Smooth muscle cell (in vitro differentiated cells): ENCODE measurements around the gene PSG1. TPM values are rescaled to one million over a fixed set of nuclear protein-coding genes. Genes with fewer than 3 reads are reported as not detected.
"Not testable (repeated sequence)": the region's sequence is repeated elsewhere in the genome, so short reads cannot be mapped to it uniquely, and the experiment has no call there.

Source experiments
- DNase-seq: peaks from one replicate; lab custom pipeline; 2025; ENCODE audit not compliant: unreplicated experiment; lab: John Stamatoyannopoulos, UW
- H2AFZ ChIP-seq: fragments of 200-600 bp; sonication (generic); 2 replicates; pipeline ENCODE4 v1.6.0; 2016; ENCODE audit warnings: antibody characterized with exemption, low read depth, mild to moderate bottlenecking
- H3F3A ChIP-seq: fragments of 200-600 bp; sonication (generic); 2 replicates; pipeline ENCODE4 v1.6.0; 2017; ENCODE audit warnings: antibody characterized with exemption, low read depth
- H3K27ac ChIP-seq: fragments of 200-600 bp; sonication (generic); 2 replicates; pipeline ENCODE4 v1.5.1; 2016; ENCODE audit warnings: low read depth, mild to moderate bottlenecking
- H3K27me3 ChIP-seq: fragments of 200-600 bp; sonication (generic); 2 replicates; pipeline ENCODE4 v1.6.1; 2016; ENCODE audit warnings: low read depth, mild to moderate bottlenecking
- H3K36me3 ChIP-seq: fragments of 200-600 bp; sonication (generic); 2 replicates; pipeline ENCODE4 v1.5.1; 2016; ENCODE audit warnings: low read depth
- H3K4me1 ChIP-seq: fragments of 200-600 bp; sonication (generic); 2 replicates; pipeline ENCODE4 v1.5.1; 2016; ENCODE audit warnings: low read depth
- H3K4me2 ChIP-seq: fragments of 200-600 bp; sonication (generic); 2 replicates; pipeline ENCODE4 v1.6.0; 2016; ENCODE audit warnings: mild to moderate bottlenecking
- H3K4me3 ChIP-seq: fragments of 200-600 bp; sonication (generic); 2 replicates; pipeline ENCODE4 v1.5.1; 2016; ENCODE audit warnings: mild to moderate bottlenecking
- H3K79me2 ChIP-seq: fragments of 200-600 bp; sonication (generic); 2 replicates; pipeline ENCODE4 v1.6.0; 2016; ENCODE audit warnings: low read depth, mild to moderate bottlenecking
- H3K9ac ChIP-seq: fragments of 200-600 bp; sonication (generic); 2 replicates; pipeline ENCODE4 v1.6.0; 2016; ENCODE audit warnings: low read depth
- H3K9me3 ChIP-seq: fragments of 200-600 bp; sonication (generic); replicated peaks from 2 replicates; pipeline ENCODE4 v1.5.1; 2016; ENCODE audit warnings: low read depth
- H4K20me1 ChIP-seq: fragments of 200-600 bp; sonication (generic); 2 replicates; pipeline ENCODE4 v1.6.0; 2016; ENCODE audit warnings: low read depth
- CTCF ChIP-seq: fragments of 200-600 bp; sonication (generic); IDR thresholded peaks from 2 replicates; pipeline ENCODE4 v1.5.1; 2017; ENCODE audit warnings: borderline replicate concordance, mild to moderate bottlenecking, antibody characterized with exemption; ENCODE audit not compliant: insufficient read depth, poor library complexity, severe bottlenecking
- WGBS: methylation state at CpG from one replicate; pipeline ENCODE4 v1.1.7; 2016; ENCODE audit warnings: low lambda C conversion rate; 5-methylcytosine and 5-hydroxymethylcytosine counted together
- polyA plus RNA-seq: library from polyadenylated mRNA; unstranded; fragments of >200 nt; fragmentation: Nextera tagmentation; extraction: Ambion mirVana; gene quantifications from 2 replicates; pipeline ENCODE4 v1.2.1, GENCODE V29; 2016
- total RNA-seq: library from RNA; depleted of rRNA; stranded (reverse); fragments of >200 nt; gene quantifications from 2 replicates; pipeline ENCODE4 v1.2.3, GENCODE V29; 2014

Gene PSG1
- total RNA-seq (not detected in 2 replicates), polyA plus RNA-seq (not detected in 2 replicates)

- no peak within 1 kb of the TSS for H3K27ac ChIP-seq
- H3K9ac ChIP-seq, result no peak within 1 kb of the TSS
- H3K4me1 ChIP-seq, result no peaks in the 10 kb centered on the region
- WGBS, result 52% methylated on average over 2 of the region's 2 CpGs
- no peaks in the 10 kb centered on the region for H4K20me1 ChIP-seq
- no peaks in the 10 kb centered on the region for H3K36me3 ChIP-seq
- H3F3A ChIP-seq, result no peaks in the 10 kb centered on the region
- H2AFZ ChIP-seq, result no peak within 1 kb of the TSS
- H3K4me2 ChIP-seq, result no peak within 1 kb of the TSS
- H3K79me2 ChIP-seq, result no peaks in the 10 kb centered on the region
- no peaks in the 10 kb centered on the region for H3K9me3 ChIP-seq
- no peak for TF ChIP-seq CTCF
- no peak for DNase-seq
- H3K4me3 ChIP-seq, result no peak within 1 kb of the TSS
- H3K27me3 ChIP-seq, result no peaks in the 10 kb centered on the region
These were observed at the start of gene PSG1 for GRCh38 chr19:42879613-42880012. TSS of gene PSG1 (minus strand) at chr19:42879713. CDS start at chr19:42879581, 132 bp downstream.

GRCh38 chr19:42928896-42929295, 49.4 kb upstream of the PSG1 start:
- TF ChIP-seq CTCF, result no peak
- Histone ChIP-seq H3K27me3 (no peaks in the 10 kb centered on the region), H3K9me3 (peaks cover 6% of the 10 kb centered on the region), H3K27ac (no peak overlapping the region), H3K79me2 (no peaks in the 10 kb centered on the region), H2AFZ (no peak overlapping the region), H3K4me1 (no peaks in the 10 kb centered on the region), H3K4me3 (no peak overlapping the region), H4K20me1 (no peaks in the 10 kb centered on the region), H3K36me3 (no peaks in the 10 kb centered on the region), H3F3A (no peaks in the 10 kb centered on the region), H3K9ac (no peak overlapping the region), H3K4me2 (no peak overlapping the region)
- WGBS, result 87% methylated on average over 3 of the region's 3 CpGs
- no peak for DNase-seq

- no peaks in the 10 kb centered on the region for H3K4me1 ChIP-seq
- peaks cover 6% of the 10 kb centered on the region for H3K9me3 ChIP-seq
- H3K79me2 ChIP-seq, result no peaks in the 10 kb centered on the region
- TF ChIP-seq CTCF, result no peak
- no peak overlapping the region for H3K4me2 ChIP-seq
- WGBS, result 36% methylated on average over 2 of the region's 2 CpGs
- H3K4me3 ChIP-seq, result no peak overlapping the region
- H3K27ac ChIP-seq, result no peak overlapping the region
- DNase-seq, result no peak
- no peak overlapping the region for H3K9ac ChIP-seq
- no peaks in the 10 kb centered on the region for H4K20me1 ChIP-seq
- H2AFZ ChIP-seq, result no peak overlapping the region
- H3K27me3 ChIP-seq, result no peaks in the 10 kb centered on the region
- H3F3A ChIP-seq, result no peaks in the 10 kb centered on the region
- no peaks in the 10 kb centered on the region for H3K36me3 ChIP-seq
These were observed 47.3 kb upstream of the PSG1 start for GRCh38 chr19:42926781-42927180.

GRCh38 chr19:42923106-42923505, 43.6 kb upstream of the PSG1 start:
- H4K20me1 ChIP-seq, DNase-seq, H3K27me3 ChIP-seq, H3K27ac ChIP-seq, H3K79me2 ChIP-seq, H2AFZ ChIP-seq, H3K9ac ChIP-seq, H3K4me3 ChIP-seq, H3K36me3 ChIP-seq, H3K4me1 ChIP-seq, H3K4me2 ChIP-seq, H3F3A ChIP-seq, H3K9me3 ChIP-seq: not testable (repeated sequence)
- 48% methylated on average over 9 of the region's 9 CpGs for WGBS

- not testable (repeated sequence) for H3K9ac ChIP-seq, H3K79me2 ChIP-seq, H3K36me3 ChIP-seq, H3K4me2 ChIP-seq, H3K9me3 ChIP-seq, H4K20me1 ChIP-seq, H3K27ac ChIP-seq, H3K4me1 ChIP-seq, DNase-seq, H3K4me3 ChIP-seq, H3F3A ChIP-seq, H2AFZ ChIP-seq, H3K27me3 ChIP-seq
These were observed 41.5 kb upstream of the PSG1 start for GRCh38 chr19:42920971-42921370.
